GM18520 (cell line): ENCODE results near the gene SLX4IP.

Experiments
- ATAC-seq: cut with Tn5 transposase; IDR thresholded peaks from one replicate; pipeline ENCODE4 v1.9.1; 2021; ENCODE audit not compliant: unreplicated experiment

SLX4IP gene

GRCh38 chr20:10492844-10493243, 57.7 kb downstream of the SLX4IP start:
- no peak for ATAC-seq

- ATAC-seq, result no peak
Observed at GRCh38 chr20:10495173-10495572, 60.1 kb downstream of the SLX4IP start.

- ATAC-seq, result no peak
Observed at GRCh38 chr20:10496465-10496864, 61.4 kb downstream of the SLX4IP start.

GRCh38 chr20:10497283-10497682, 62.2 kb downstream of the SLX4IP start:
- ATAC-seq, result no peak

GRCh38 chr20:10497791-10498190, 62.7 kb downstream of the SLX4IP start:
- ATAC-seq, result no peak

- ATAC-seq, result no peak
Observed at GRCh38 chr20:10498200-10498599, 63.1 kb downstream of the SLX4IP start.

GRCh38 chr20:10501402-10501801, 66.3 kb downstream of the SLX4IP start:
- ATAC-seq, result no peak

- ATAC-seq, result no peak
Observed at GRCh38 chr20:10502098-10502526, 67.0 kb downstream of the SLX4IP start.

GRCh38 chr20:10504608-10504993, 69.5 kb downstream of the SLX4IP start:
- no peak for ATAC-seq

- ATAC-seq, result no peak
Observed at GRCh38 chr20:10504994-10505730, 70.1 kb downstream of the SLX4IP start.

GRCh38 chr20:10505827-10506226, 70.7 kb downstream of the SLX4IP start:
- ATAC-seq, result no peak

GRCh38 chr20:10507052-10507451, 71.9 kb downstream of the SLX4IP start:
- no peak for ATAC-seq

GRCh38 chr20:10508060-10508459, 73.0 kb downstream of the SLX4IP start:
- ATAC-seq, result no peak

GRCh38 chr20:10508468-10509251, 73.6 kb downstream of the SLX4IP start:
- no peak for ATAC-seq

- no peak for ATAC-seq
Observed at GRCh38 chr20:10509376-10509775, 74.3 kb downstream of the SLX4IP start.

GRCh38 chr20:10510216-10510615, 75.1 kb downstream of the SLX4IP start:
- no peak for ATAC-seq

GRCh38 chr20:10511170-10511508, 76.0 kb downstream of the SLX4IP start:
- ATAC-seq, result no peak

GRCh38 chr20:10511509-10512251, 76.6 kb downstream of the SLX4IP start:
- ATAC-seq, result peak; percentile 100

- ATAC-seq, result no peak
Observed at GRCh38 chr20:10513061-10513460, 78.0 kb downstream of the SLX4IP start.

GRCh38 chr20:10513931-10514575, 78.9 kb downstream of the SLX4IP start:
- no peak for ATAC-seq

- no peak for ATAC-seq
Observed at GRCh38 chr20:10516529-10516928, 81.4 kb downstream of the SLX4IP start.
